NCI-H510A (cell line): ENCODE measurements around the gene CAPN7.

ENCODE experiments used
- DNase-seq: peaks from one replicate; lab custom pipeline; 2025; lab: John Stamatoyannopoulos, UW

Gene CAPN7

GRCh38 chr3:15298504-15298903, 92.5 kb downstream of the CAPN7 start:
- DNase-seq: no peak

GRCh38 chr3:15299036-15299435, 93.0 kb downstream of the CAPN7 start:
- DNase-seq: no peak

DNA sequence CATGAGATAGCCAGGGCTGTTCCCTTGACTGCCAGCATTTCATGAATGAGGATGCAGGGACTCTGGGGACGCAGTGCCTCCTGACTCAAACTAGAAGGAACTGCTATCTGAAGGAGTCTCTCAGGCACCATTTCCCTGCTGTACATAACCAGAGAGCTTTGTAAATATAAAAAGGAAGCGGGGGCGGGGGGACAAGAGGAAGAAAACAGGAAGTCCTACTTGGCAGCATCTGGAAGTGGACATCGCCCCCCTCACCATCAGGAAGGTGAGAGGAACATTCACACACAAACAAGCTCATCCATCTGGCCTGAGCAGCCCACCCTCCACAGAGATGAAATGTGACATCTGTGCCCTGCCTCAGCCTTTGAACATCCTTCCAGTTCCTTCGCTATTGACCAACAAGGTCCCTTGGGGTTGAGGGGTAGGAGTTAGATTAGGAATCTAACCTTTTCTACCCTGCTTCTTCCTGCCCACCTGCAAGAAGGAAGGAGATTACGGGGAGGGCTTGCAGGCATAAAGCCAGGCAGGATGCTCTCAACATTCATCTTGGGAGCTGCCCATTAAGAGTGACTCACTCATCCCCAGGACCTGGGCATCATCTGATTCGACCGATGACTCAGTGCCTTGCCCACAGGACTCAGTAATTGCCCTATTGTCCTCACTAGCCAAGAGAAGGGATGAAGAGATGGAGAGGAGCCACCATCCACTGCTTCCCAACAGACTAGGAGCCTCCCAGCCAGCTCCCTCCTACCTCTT, 94.5 kb downstream of the CAPN7 start:
- no peak for DNase-seq

DNA sequence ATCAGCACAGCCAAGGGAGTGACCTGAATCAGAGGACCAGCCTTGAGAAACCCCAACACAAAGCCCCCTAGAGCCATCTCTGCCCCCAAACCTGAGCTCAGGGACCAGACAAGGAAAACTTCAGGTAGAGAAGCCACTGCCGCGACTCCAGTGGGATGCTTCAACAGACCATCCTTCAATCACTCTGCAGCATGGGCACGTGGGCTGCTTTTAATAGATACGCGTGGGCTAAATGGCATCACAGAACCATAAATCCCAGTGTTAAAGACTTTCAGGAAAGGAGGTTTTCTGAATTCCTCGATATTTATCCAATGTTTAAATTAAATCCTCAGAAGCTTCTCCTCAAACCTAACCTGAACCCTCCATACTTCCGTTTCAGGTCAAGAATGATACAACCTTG, 95.7 kb downstream of the CAPN7 start:
- no peak for DNase-seq
